ENCODE results near the gene SLC22A13.

Gene SLC22A13, protein sequence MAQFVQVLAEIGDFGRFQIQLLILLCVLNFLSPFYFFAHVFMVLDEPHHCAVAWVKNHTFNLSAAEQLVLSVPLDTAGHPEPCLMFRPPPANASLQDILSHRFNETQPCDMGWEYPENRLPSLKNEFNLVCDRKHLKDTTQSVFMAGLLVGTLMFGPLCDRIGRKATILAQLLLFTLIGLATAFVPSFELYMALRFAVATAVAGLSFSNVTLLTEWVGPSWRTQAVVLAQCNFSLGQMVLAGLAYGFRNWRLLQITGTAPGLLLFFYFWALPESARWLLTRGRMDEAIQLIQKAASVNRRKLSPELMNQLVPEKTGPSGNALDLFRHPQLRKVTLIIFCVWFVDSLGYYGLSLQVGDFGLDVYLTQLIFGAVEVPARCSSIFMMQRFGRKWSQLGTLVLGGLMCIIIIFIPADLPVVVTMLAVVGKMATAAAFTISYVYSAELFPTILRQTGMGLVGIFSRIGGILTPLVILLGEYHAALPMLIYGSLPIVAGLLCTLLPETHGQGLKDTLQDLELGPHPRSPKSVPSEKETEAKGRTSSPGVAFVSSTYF

DNA sequence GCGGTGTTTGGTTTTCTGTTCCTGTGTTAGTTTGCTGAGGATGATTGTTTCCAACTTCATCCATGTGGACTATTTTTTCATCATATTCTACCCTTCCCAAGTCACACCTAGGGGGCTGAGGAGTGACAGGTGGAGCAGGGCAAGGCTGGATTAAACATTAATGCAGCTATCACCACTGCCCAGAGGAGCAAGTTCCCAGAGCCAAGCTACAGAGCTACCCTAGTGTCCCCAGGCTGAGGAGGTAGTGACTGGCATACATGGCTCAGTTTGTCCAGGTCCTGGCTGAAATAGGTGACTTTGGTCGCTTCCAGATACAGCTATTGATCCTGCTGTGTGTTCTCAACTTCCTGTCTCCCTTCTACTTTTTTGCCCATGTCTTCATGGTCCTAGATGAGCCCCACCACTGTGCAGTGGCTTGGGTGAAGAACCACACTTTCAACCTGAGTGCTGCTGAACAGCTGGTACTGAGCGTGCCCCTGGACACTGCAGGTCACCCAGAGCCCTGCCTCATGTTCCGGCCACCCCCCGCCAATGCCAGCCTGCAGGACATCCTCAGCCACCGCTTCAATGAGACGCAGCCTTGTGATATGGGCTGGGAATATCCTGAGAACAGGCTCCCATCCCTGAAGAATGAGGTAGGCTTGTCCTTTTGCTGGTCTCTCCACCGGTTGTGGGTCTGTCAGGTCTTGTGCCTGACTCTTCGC, at the start of gene SLC22A13:
SLC22A13 (plus strand) TSS at position 209 of the 704 bp plus-strand sequence; CDS start at position 258, 49 bp downstream.
- H3K36me3 ChIP-seq (ENCODE audit: control insufficient read depth, low read depth, low read length), result no peaks in the 10 kb centered on the region
- H3K27me3 ChIP-seq (ENCODE audit: control insufficient read depth, insufficient read depth, low read length), result no peaks in the 10 kb centered on the region
- H3K27ac ChIP-seq (ENCODE audit: low read length), result no peak within 1 kb of the TSS
- no peak within 1 kb of the TSS for H3K4me3 ChIP-seq (ENCODE audit: low read length)
- H3K9me3 ChIP-seq (ENCODE audit: control insufficient read depth, low read depth, low read length), result no peaks in the 10 kb centered on the region
- no peak within 1 kb of the TSS for H3K9ac ChIP-seq (ENCODE audit: low read length)
- peaks cover 12% of the 10 kb centered on the region for H3K4me1 ChIP-seq (ENCODE audit: control insufficient read depth, low read depth, low read length)

DNA sequence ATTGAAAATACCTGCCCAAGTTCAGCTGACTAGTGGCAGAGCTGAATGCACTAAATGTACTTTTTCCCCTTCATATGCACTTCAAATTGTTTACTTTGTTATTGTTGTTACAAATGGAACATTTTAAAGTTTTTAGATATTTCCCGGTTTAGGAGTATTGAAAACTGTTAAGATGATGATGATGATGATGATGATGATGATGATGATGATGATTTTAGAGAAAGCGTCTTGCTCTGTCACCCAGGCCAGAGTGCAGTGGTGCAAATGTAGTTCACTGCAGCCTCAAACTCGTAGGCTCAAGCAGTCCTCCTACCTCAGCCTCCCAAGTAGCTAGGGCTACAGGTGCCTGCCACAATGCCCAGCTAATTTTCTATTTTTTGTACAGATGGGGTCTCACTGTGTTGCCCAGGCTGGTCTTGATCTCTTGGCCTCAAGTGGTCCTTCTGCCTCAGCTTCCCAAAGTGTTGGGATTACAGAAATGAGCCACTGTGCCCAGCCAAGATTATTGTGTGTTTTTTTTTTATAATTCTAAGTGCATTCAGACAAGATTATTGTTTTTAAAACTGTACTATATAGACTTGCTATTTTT, 45.9 kb upstream of the SLC22A13 start:
- Histone ChIP-seq H3K27ac (ENCODE audit: low read length) (no peak overlapping the region), H3K27me3 (ENCODE audit: control insufficient read depth, insufficient read depth, low read length) (no peaks in the 10 kb centered on the region), H3K36me3 (ENCODE audit: control insufficient read depth, low read depth, low read length) (peaks cover 19% of the 10 kb centered on the region), H3K4me1 (ENCODE audit: control insufficient read depth, low read depth, low read length) (no peaks in the 10 kb centered on the region), H3K4me3 (ENCODE audit: low read length) (no peak overlapping the region), H3K9me3 (ENCODE audit: control insufficient read depth, low read depth, low read length) (no peaks in the 10 kb centered on the region), H3K9ac (ENCODE audit: low read length) (no peak overlapping the region)

GRCh38 chr3:38221005-38221404, 44.6 kb upstream of the SLC22A13 start:
- Histone ChIP-seq H3K4me3 (ENCODE audit: low read length) (no peak overlapping the region), H3K36me3 (ENCODE audit: control insufficient read depth, low read depth, low read length) (peaks cover 32% of the 10 kb centered on the region)

GRCh38 chr3:38222032-38222634, 43.5 kb upstream of the SLC22A13 start:
- Histone ChIP-seq H3K36me3 (ENCODE audit: control insufficient read depth, low read depth, low read length) (peaks cover 33% of the 10 kb centered on the region), H3K27me3 (ENCODE audit: control insufficient read depth, insufficient read depth, low read length) (no peaks in the 10 kb centered on the region), H3K4me3 (ENCODE audit: low read length) (no peak overlapping the region), H3K27ac (ENCODE audit: low read length) (no peak overlapping the region), H3K9me3 (ENCODE audit: control insufficient read depth, low read depth, low read length) (no peaks in the 10 kb centered on the region), H3K9ac (ENCODE audit: low read length) (no peak overlapping the region), H3K4me1 (ENCODE audit: control insufficient read depth, low read depth, low read length) (no peaks in the 10 kb centered on the region)

More at GRCh38 chr3:38221005-38221404, 44.6 kb upstream of the SLC22A13 start:
- no peaks in the 10 kb centered on the region for H3K9me3 ChIP-seq (ENCODE audit: control insufficient read depth, low read depth, low read length)
- no peaks in the 10 kb centered on the region for H3K27me3 ChIP-seq (ENCODE audit: control insufficient read depth, insufficient read depth, low read length)
- H3K9ac ChIP-seq (ENCODE audit: low read length), result no peak overlapping the region
- H3K4me1 ChIP-seq (ENCODE audit: control insufficient read depth, low read depth, low read length), result no peaks in the 10 kb centered on the region
- H3K27ac ChIP-seq (ENCODE audit: low read length), result no peak overlapping the region

DNA sequence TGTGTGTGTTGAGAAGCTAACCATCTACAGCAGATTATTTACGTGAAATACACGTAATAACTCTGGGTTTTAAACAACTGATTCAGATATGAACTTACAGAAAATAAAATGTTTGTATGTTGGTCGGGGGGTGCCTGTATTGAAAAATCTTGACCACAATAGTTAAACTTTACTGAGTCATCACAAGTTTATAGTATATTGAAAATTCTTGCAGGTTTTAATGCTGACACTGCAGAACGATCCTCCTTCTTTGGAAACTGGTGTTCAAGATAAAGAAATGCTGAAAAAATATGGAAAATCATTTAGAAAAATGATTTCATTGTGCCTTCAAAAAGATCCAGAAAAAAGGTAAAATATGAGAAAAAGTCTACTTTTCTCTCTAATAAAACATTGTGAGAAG, 41.3 kb upstream of the SLC22A13 start:
- Histone ChIP-seq H3K9me3 (ENCODE audit: control insufficient read depth, low read depth, low read length) (no peaks in the 10 kb centered on the region), H3K4me1 (ENCODE audit: control insufficient read depth, low read depth, low read length) (no peaks in the 10 kb centered on the region), H3K27me3 (ENCODE audit: control insufficient read depth, insufficient read depth, low read length) (no peaks in the 10 kb centered on the region), H3K27ac (ENCODE audit: low read length) (no peak overlapping the region), H3K36me3 (ENCODE audit: control insufficient read depth, low read depth, low read length) (peaks cover 33% of the 10 kb centered on the region), H3K9ac (ENCODE audit: low read length) (no peak overlapping the region), H3K4me3 (ENCODE audit: low read length) (no peak overlapping the region)

GRCh38 chr3:38226273-38226672, 39.3 kb upstream of the SLC22A13 start:
- H3K9ac ChIP-seq (ENCODE audit: low read length), result no peak overlapping the region
- no peak overlapping the region for H3K27ac ChIP-seq (ENCODE audit: low read length)
- no peaks in the 10 kb centered on the region for H3K4me1 ChIP-seq (ENCODE audit: control insufficient read depth, low read depth, low read length)
- H3K36me3 ChIP-seq (ENCODE audit: control insufficient read depth, low read depth, low read length), result peaks cover 45% of the 10 kb centered on the region
- H3K9me3 ChIP-seq (ENCODE audit: control insufficient read depth, low read depth, low read length), result no peaks in the 10 kb centered on the region
- H3K27me3 ChIP-seq (ENCODE audit: control insufficient read depth, insufficient read depth, low read length), result no peaks in the 10 kb centered on the region
- no peak overlapping the region for H3K4me3 ChIP-seq (ENCODE audit: low read length)

GRCh38 chr3:38227989-38228388, 37.6 kb upstream of the SLC22A13 start:
- H3K4me1 ChIP-seq (ENCODE audit: control insufficient read depth, low read depth, low read length), result no peaks in the 10 kb centered on the region
- peaks cover 40% of the 10 kb centered on the region for H3K36me3 ChIP-seq (ENCODE audit: control insufficient read depth, low read depth, low read length)
- H3K9me3 ChIP-seq (ENCODE audit: control insufficient read depth, low read depth, low read length), result no peaks in the 10 kb centered on the region
- H3K9ac ChIP-seq (ENCODE audit: low read length), result no peak overlapping the region
- no peaks in the 10 kb centered on the region for H3K27me3 ChIP-seq (ENCODE audit: control insufficient read depth, insufficient read depth, low read length)
- H3K4me3 ChIP-seq (ENCODE audit: low read length), result no peak overlapping the region
- H3K27ac ChIP-seq (ENCODE audit: low read length), result no peak overlapping the region

- Histone ChIP-seq H3K4me3 (ENCODE audit: low read length) (no peak overlapping the region), H3K27me3 (ENCODE audit: control insufficient read depth, insufficient read depth, low read length) (no peaks in the 10 kb centered on the region), H3K9me3 (ENCODE audit: control insufficient read depth, low read depth, low read length) (no peaks in the 10 kb centered on the region), H3K9ac (ENCODE audit: low read length) (no peak overlapping the region), H3K36me3 (ENCODE audit: control insufficient read depth, low read depth, low read length) (peaks cover 37% of the 10 kb centered on the region), H3K27ac (ENCODE audit: low read length) (no peak overlapping the region), H3K4me1 (ENCODE audit: control insufficient read depth, low read depth, low read length) (no peaks in the 10 kb centered on the region)
Measured at GRCh38 chr3:38229036-38229435, 36.6 kb upstream of the SLC22A13 start.

GRCh38 chr3:38232701-38233100, 32.9 kb upstream of the SLC22A13 start:
- Histone ChIP-seq H3K27ac (ENCODE audit: low read length) (no peak overlapping the region), H3K4me3 (ENCODE audit: low read length) (no peak overlapping the region), H3K9me3 (ENCODE audit: control insufficient read depth, low read depth, low read length) (no peaks in the 10 kb centered on the region), H3K36me3 (ENCODE audit: control insufficient read depth, low read depth, low read length) (peaks cover 29% of the 10 kb centered on the region), H3K27me3 (ENCODE audit: control insufficient read depth, insufficient read depth, low read length) (no peaks in the 10 kb centered on the region), H3K9ac (ENCODE audit: low read length) (no peak overlapping the region), H3K4me1 (ENCODE audit: control insufficient read depth, low read depth, low read length) (no peaks in the 10 kb centered on the region)

DNA sequence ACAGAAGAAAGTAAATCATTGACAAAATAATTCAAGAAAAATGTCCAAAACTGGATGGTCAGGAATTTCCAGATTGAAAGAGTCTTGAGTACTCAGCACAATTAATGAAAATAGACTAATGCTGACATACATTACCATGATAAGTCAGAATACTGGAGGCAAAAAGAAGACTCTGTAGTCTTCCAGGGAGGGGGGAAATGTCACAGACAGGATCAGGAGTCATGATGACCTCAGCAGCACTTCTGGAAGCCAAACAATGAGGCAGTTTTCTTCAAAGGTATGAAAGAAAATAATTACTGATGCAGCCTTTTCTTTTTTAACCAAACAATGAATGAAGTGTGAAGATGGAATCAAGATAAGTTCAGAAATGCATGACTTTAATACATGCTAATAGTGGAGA, 30.1 kb upstream of the SLC22A13 start:
- peaks cover 25% of the 10 kb centered on the region for H3K36me3 ChIP-seq (ENCODE audit: control insufficient read depth, low read depth, low read length)
- no peak overlapping the region for H3K27ac ChIP-seq (ENCODE audit: low read length)

DNA sequence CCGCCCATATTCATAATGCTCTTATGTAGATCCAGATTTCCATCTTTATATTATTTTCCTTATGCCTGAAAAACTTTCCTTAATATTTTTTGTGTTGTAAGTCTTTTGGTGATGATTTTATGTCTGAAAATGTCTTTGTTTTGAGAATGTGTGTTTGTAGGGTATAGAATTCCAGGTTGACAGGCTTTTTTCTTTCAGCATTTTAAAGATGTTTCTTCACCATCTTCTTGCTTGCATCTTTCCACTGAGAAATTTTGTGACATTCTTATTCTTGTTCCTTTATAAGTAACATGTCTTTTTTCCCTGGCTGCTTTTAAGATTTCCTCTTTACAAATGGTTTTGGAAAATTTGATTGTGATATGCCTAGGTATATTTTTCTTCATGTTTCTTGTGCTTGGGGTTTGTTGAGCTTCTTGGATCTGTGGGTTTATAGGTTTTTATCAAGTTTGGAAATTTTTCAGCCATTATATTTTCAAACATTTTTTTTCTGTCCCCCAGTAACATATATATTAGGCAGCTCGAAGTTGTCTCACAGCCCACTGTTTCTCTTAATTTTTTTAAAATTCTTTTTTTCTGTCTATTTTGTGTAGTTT, 27.1 kb upstream of the SLC22A13 start:
- H3K27ac ChIP-seq (ENCODE audit: low read length), result no peak overlapping the region
- H3K36me3 ChIP-seq (ENCODE audit: control insufficient read depth, low read depth, low read length), result peaks cover 20% of the 10 kb centered on the region
- no peak overlapping the region for H3K4me3 ChIP-seq (ENCODE audit: low read length)
- no peaks in the 10 kb centered on the region for H3K27me3 ChIP-seq (ENCODE audit: control insufficient read depth, insufficient read depth, low read length)
- no peaks in the 10 kb centered on the region for H3K9me3 ChIP-seq (ENCODE audit: control insufficient read depth, low read depth, low read length)
- no peaks in the 10 kb centered on the region for H3K4me1 ChIP-seq (ENCODE audit: control insufficient read depth, low read depth, low read length)
- no peak overlapping the region for H3K9ac ChIP-seq (ENCODE audit: low read length)

More for the DNA sequence above, 30.1 kb upstream of the SLC22A13 start:
- Histone ChIP-seq H3K4me3 (ENCODE audit: low read length) (no peak overlapping the region), H3K4me1 (ENCODE audit: control insufficient read depth, low read depth, low read length) (no peaks in the 10 kb centered on the region), H3K9me3 (ENCODE audit: control insufficient read depth, low read depth, low read length) (no peaks in the 10 kb centered on the region), H3K9ac (ENCODE audit: low read length) (no peak overlapping the region), H3K27me3 (ENCODE audit: control insufficient read depth, insufficient read depth, low read length) (no peaks in the 10 kb centered on the region)

All from iPS-18a (cell line).